GM12892 (cell line): Measurements from ENCODE around the gene MANSC4.
"Not testable (repeated sequence)": the region's sequence is repeated elsewhere in the genome, so short reads cannot be mapped to it uniquely, and the experiment has no call there.

ENCODE experiments used
- DNase-seq: peaks from one replicate; pipeline ENCODE4 v3.0.0; 2011; ENCODE audit not compliant: insufficient read length
- FAIRE-seq: peaks from 2 replicates; lab custom pipeline; 2011; peaks lifted over from hg19 to GRCh38; lab: Jason Lieb, UNC
- POLR2A ChIP-seq: IDR thresholded peaks from 2 replicates; pipeline ENCODE4 v1.6.1; 2011; ENCODE audit warnings: low read depth, low read length, control low read depth
- POLR2AphosphoS5 ChIP-seq: IDR thresholded peaks from 2 replicates; pipeline ENCODE4 v1.6.1; 2011; ENCODE audit warnings: low read depth, low read length, control low read depth
- TAF1 ChIP-seq: IDR thresholded peaks from 2 replicates; pipeline ENCODE4 v1.6.1; 2011; ENCODE audit warnings: low read depth, mild to moderate bottlenecking, control low read depth, low read length, borderline replicate concordance

The MANSC4 gene

GRCh38 chr12:27743601-27744000 lies 36.4 kb downstream of the MANSC4 start:
- DNase-seq: no peak
- TF ChIP-seq POLR2A (no peak), TAF1 (no peak), POLR2AphosphoS5 (no peak)
- FAIRE-seq: no peak

- FAIRE-seq, DNase-seq: not testable (repeated sequence)
Measured at GRCh38 chr12:27734321-27734720, 45.7 kb downstream of the MANSC4 start.

- no peak for FAIRE-seq
- no peak for DNase-seq
- no peak for TF ChIP-seq POLR2A
- no peak for TF ChIP-seq POLR2AphosphoS5
- TF ChIP-seq TAF1: no peak
Measured at GRCh38 chr12:27733791-27734190, 46.2 kb downstream of the MANSC4 start.

- TF ChIP-seq POLR2AphosphoS5: no peak
- no peak for TF ChIP-seq POLR2A
- TF ChIP-seq TAF1: no peak
- peak; percentile 76 for FAIRE-seq
- DNase-seq: no peak
Measured at GRCh38 chr12:27733052-27733656, 46.9 kb downstream of the MANSC4 start.

- no peak for FAIRE-seq
- no peak for DNase-seq
- TF ChIP-seq POLR2AphosphoS5: no peak
- TF ChIP-seq TAF1: no peak
- no peak for TF ChIP-seq POLR2A
Measured at GRCh38 chr12:27732281-27732680, 47.8 kb downstream of the MANSC4 start.

- no peak for DNase-seq
- TF ChIP-seq TAF1 (no peak), POLR2A (no peak), POLR2AphosphoS5 (no peak)
- FAIRE-seq: no peak
Measured at GRCh38 chr12:27730097-27730588, 49.9 kb downstream of the MANSC4 start.

GRCh38 chr12:27723212-27723611 lies 56.8 kb downstream of the MANSC4 start:
- DNase-seq: no peak
- TF ChIP-seq POLR2A: no peak
- no peak for TF ChIP-seq POLR2AphosphoS5
- TF ChIP-seq TAF1: no peak
- no peak for FAIRE-seq
